H1 (cell line): ENCODE results near the gene OVCA2. TPM values are rescaled to one million over a fixed set of nuclear protein-coding genes. Genes with fewer than 3 reads are reported as not detected.

Source experiments
- CHD7 ChIP-seq: fragments of 300-600 bp; sonication (generic); IDR thresholded peaks from 2 replicates; pipeline ENCODE4 v1.7.1; 2012; ENCODE audit warnings: low read length, moderate library complexity, mild to moderate bottlenecking, inconsistent platforms; ENCODE audit not compliant: insufficient replicate concordance
- E2F6 ChIP-seq: IDR thresholded peaks from 2 replicates; pipeline ENCODE4 v1.6.1; 2012; ENCODE audit warnings: inconsistent platforms
- EGR1 ChIP-seq: IDR thresholded peaks from 2 replicates; pipeline ENCODE4 v1.6.1; 2011; ENCODE audit warnings: low read depth, low read length, borderline replicate concordance
- EZH2 ChIP-seq: fragments of 200-600 bp; sonication (generic); IDR thresholded peaks from 2 replicates; pipeline ENCODE4 v1.7.1; 2012; ENCODE audit warnings: low read depth, mild to moderate bottlenecking, moderate library complexity, low read length, inconsistent platforms; ENCODE audit not compliant: severe bottlenecking
- HDAC2 ChIP-seq, 2 experiments: fragments of 300-600 bp in 1 of 2; sonication (generic) in 1 of 2; IDR thresholded peaks; 2 replicates each; pipeline ENCODE4 v1.6.1; 2011 to 2012; ENCODE audit warnings: low read depth in 2 of 2, low read length in 2 of 2, mild to moderate bottlenecking in 2 of 2, moderate library complexity in 2 of 2, borderline replicate concordance in 1 of 2, inconsistent platforms in 1 of 2
- JUND ChIP-seq: IDR thresholded peaks from 2 replicates; pipeline ENCODE4 v1.6.1; 2011; ENCODE audit warnings: mild to moderate bottlenecking, improper control_type of control experiment, low read length
- SAP30 ChIP-seq: fragments of 300-600 bp; sonication (generic); IDR thresholded peaks from 2 replicates; pipeline ENCODE4 v1.7.1; 2012; ENCODE audit warnings: low read length, moderate library complexity, mild to moderate bottlenecking, inconsistent platforms; ENCODE audit not compliant: insufficient read depth, insufficient replicate concordance
- SIX5 ChIP-seq: IDR thresholded peaks from 2 replicates; pipeline ENCODE4 v1.6.1; 2011; ENCODE audit warnings: mild to moderate bottlenecking, low read depth, low read length
- YY1 ChIP-seq: IDR thresholded peaks from 2 replicates; pipeline ENCODE4 v1.6.1; 2011; ENCODE audit warnings: low read depth, mild to moderate bottlenecking, low read length
- polyA plus RNA-seq, 7 experiments: library from polyadenylated mRNA; depleted of rRNA in 3 of 7; stranded (reverse) in 5 of 7; unstranded in 2 of 7; fragments of >200 nt in 5 of 7; fragments of 200-250 nt in 2 of 7; gene quantifications; 1 replicate in 5 of 7; 2 replicates in 1 of 7; 4 replicates in 1 of 7; pipeline versions ENCODE4 v1.2.1 to v1.2.3, GENCODE V29; 2011 to 2013; ENCODE audit warnings: missing spikeins in 2 of 7, mixed read lengths in 2 of 7
- total RNA-seq: library from RNA; stranded (reverse); fragmentation: NEBNext Ultra II Directional; extraction: Animal tissue kit (Norgen Biotek cat#: 25700); gene quantifications from 2 replicates; pipeline ENCODE4 v1.2.1, GENCODE V29; 2021

Gene OVCA2
- total and polyA plus RNA-seq, 2 of the 8 experiments (the other 6 are each of a cell fraction or from before 2014, with no cell fraction given) = 15.3 to 37.0 TPM

- TF ChIP-seq CHD7 (no peak), SIX5 (no peak), EZH2 (no peak), E2F6 (no peak), YY1 (no peak), SAP30 (no peak), HDAC2 (IDR thresholded peaks at IDR 0.05; ENCODE audit: borderline replicate concordance in 1 of 2, low read depth in 2 of 2, low read length in 2 of 2) (no peak), EGR1 (no peak), JUND (no peak)
These were observed 40.4 kb downstream of the OVCA2 start (continued) for GRCh38 chr17:2082003-2082781.
